MM.1S (cell line): ENCODE results near the gene TPD52L1.

Source experiments
- DNase-seq: peaks from one replicate; pipeline ENCODE4 v3.0.0-alpha.2; 2015
- H2AFZ ChIP-seq: fragments of 300-600 bp; sonication (generic); 2 replicates; pipeline ENCODE4 v1.6.0; 2016; ENCODE audit warnings: antibody characterized with exemption, low read length
- H3F3A ChIP-seq: fragments of 300-600 bp; sonication (generic); 2 replicates; pipeline ENCODE4 v1.6.1; 2016; ENCODE audit warnings: mild to moderate bottlenecking, antibody characterized with exemption, low read length, moderate library complexity, mixed read lengths; ENCODE audit not compliant: insufficient read depth
- H3K27ac ChIP-seq: fragments of 300-600 bp; sonication (generic); 2 replicates; pipeline ENCODE4 v1.5.1; 2016; ENCODE audit warnings: mild to moderate bottlenecking, low read length
- H3K27me3 ChIP-seq: fragments of 300-600 bp; sonication (generic); replicated peaks from 2 replicates; pipeline ENCODE4 v1.6.0; 2016; ENCODE audit warnings: low read length; ENCODE audit not compliant: insufficient read depth
- H3K36me3 ChIP-seq: fragments of 300-600 bp; sonication (generic); replicated peaks from 2 replicates; pipeline ENCODE4 v1.6.1; 2016; ENCODE audit warnings: mild to moderate bottlenecking, low read length, mixed read lengths; ENCODE audit not compliant: insufficient read depth
- H3K4me1 ChIP-seq: fragments of 300-600 bp; sonication (generic); 2 replicates; pipeline ENCODE4 v1.6.1; 2016; ENCODE audit warnings: low read length, mixed read lengths
- H3K4me2 ChIP-seq: fragments of 300-600 bp; sonication (generic); 2 replicates; pipeline ENCODE4 v1.6.0; 2016; ENCODE audit warnings: low read depth, low read length
- H3K4me3 ChIP-seq: fragments of 300-600 bp; sonication (generic); 2 replicates; pipeline ENCODE4 v1.5.1; 2016; ENCODE audit warnings: low read length, mixed read lengths
- H3K79me2 ChIP-seq: fragments of 300-600 bp; sonication (generic); 2 replicates; pipeline ENCODE4 v1.6.1; 2016; ENCODE audit warnings: mixed run types, low read length, mixed read lengths
- H3K9ac ChIP-seq: fragments of 300-600 bp; sonication (generic); 2 replicates; pipeline ENCODE4 v1.6.1; 2016; ENCODE audit warnings: low read length, mixed read lengths
- H3K9me2 ChIP-seq: fragments of 300-600 bp; sonication (generic); replicated peaks from 2 replicates; pipeline ENCODE4 v1.6.1; 2016; ENCODE audit warnings: mild to moderate bottlenecking, low read length, mixed read lengths; ENCODE audit not compliant: insufficient read depth
- H3K9me3 ChIP-seq: fragments of 300-600 bp; sonication (generic); replicated peaks from 2 replicates; pipeline ENCODE4 v1.6.1; 2016; ENCODE audit warnings: mild to moderate bottlenecking, low read length, mixed read lengths; ENCODE audit not compliant: insufficient read depth
- H4K20me1 ChIP-seq: fragments of 300-600 bp; sonication (generic); 2 replicates; pipeline ENCODE4 v1.6.1; 2016; ENCODE audit warnings: mild to moderate bottlenecking, low read length, moderate library complexity, mixed read lengths; ENCODE audit not compliant: insufficient read depth
- EZH2 ChIP-seq: fragments of 300-600 bp; sonication (generic); optimal IDR thresholded peaks from 2 replicates; pipeline ENCODE3; 2017; ENCODE audit warnings: low read depth, mild to moderate bottlenecking, antibody characterized with exemption, low read length, mixed read lengths
- EZH2phosphoT487 ChIP-seq: fragments of 300-600 bp; sonication (generic); IDR thresholded peaks from 2 replicates; pipeline ENCODE4 v1.6.1; 2018; ENCODE audit warnings: antibody characterized with exemption, low read length
- TF ChIP-seq, protein P1 (sequence below): fragments of 300-600 bp; sonication (generic); IDR thresholded peaks from 2 replicates; pipeline ENCODE4 v1.5.1; 2016; ENCODE audit warnings: antibody characterized with exemption, low read length, mixed read lengths

The TPD52L1 gene

DNA sequence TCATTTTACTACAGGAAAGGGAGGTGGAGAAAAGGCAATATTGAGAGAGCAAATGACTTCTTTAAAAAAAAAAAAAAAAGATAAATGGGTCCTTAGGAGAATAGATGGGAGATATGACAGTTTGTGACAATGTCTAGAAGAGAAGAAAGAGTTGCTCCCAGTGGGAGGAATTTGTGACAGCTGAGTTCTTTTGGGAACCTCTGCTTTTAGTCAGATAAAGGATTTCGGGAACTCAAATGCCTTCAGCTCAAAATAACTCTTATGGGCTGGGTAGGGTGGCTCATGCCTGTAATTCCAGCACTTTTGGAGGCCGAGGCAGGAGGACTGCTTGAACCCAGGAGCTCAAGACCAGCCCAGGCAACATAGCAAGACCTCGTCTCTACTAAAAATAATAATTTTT is 13.1 kb downstream of the TPD52L1 start:
- H3K27me3 ChIP-seq, result no peaks in the 10 kb centered on the region
- H3K4me1 ChIP-seq, result no peaks in the 10 kb centered on the region
- no peaks in the 10 kb centered on the region for H3K9me3 ChIP-seq
- no peak overlapping the region for H3K27ac ChIP-seq
- no peaks in the 10 kb centered on the region for H3K36me3 ChIP-seq
- H3K9me2 ChIP-seq, result no peaks in the 10 kb centered on the region
- H3K4me2 ChIP-seq, result no peak overlapping the region
- H3F3A ChIP-seq, result no peaks in the 10 kb centered on the region
- no peaks in the 10 kb centered on the region for H4K20me1 ChIP-seq
- H2AFZ ChIP-seq, result no peak overlapping the region
- no peak overlapping the region for H3K9ac ChIP-seq
- no peaks in the 10 kb centered on the region for H3K79me2 ChIP-seq
- DNase-seq, result no peak
- no peak overlapping the region for H3K4me3 ChIP-seq
- TF ChIP-seq EZH2phosphoT487, result no peak
- TF ChIP-seq EZH2, result no peak
- TF ChIP-seq, protein P1, sequence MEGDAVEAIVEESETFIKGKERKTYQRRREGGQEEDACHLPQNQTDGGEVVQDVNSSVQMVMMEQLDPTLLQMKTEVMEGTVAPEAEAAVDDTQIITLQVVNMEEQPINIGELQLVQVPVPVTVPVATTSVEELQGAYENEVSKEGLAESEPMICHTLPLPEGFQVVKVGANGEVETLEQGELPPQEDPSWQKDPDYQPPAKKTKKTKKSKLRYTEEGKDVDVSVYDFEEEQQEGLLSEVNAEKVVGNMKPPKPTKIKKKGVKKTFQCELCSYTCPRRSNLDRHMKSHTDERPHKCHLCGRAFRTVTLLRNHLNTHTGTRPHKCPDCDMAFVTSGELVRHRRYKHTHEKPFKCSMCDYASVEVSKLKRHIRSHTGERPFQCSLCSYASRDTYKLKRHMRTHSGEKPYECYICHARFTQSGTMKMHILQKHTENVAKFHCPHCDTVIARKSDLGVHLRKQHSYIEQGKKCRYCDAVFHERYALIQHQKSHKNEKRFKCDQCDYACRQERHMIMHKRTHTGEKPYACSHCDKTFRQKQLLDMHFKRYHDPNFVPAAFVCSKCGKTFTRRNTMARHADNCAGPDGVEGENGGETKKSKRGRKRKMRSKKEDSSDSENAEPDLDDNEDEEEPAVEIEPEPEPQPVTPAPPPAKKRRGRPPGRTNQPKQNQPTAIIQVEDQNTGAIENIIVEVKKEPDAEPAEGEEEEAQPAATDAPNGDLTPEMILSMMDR, result no peak

DNA sequence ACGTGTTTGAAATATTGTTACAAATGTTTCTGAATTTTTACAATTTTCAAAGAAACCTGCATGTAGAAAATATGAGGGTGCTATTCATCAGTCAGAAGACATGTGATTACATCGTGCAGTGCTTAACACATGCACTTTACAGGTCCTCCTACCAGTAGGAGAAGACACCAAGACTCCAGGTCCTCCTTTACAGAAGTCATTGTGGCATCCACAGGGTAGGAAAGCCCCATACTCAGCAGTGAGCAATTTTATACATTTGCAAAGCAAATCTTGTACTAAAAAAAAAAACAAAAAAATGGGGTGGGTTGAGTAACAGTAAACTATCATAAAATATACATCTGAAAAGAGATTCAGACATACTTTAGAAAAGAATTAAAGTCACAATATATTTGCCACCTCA is 14.0 kb downstream of the TPD52L1 start:
- H4K20me1 ChIP-seq, result no peaks in the 10 kb centered on the region
- no peak for TF ChIP-seq EZH2
- no peak for TF ChIP-seq EZH2phosphoT487
- TF ChIP-seq, protein P1, result no peak
- no peak for DNase-seq
- no peak overlapping the region for H2AFZ ChIP-seq
- no peaks in the 10 kb centered on the region for H3K9me3 ChIP-seq
- H3K4me1 ChIP-seq, result no peaks in the 10 kb centered on the region
- H3K9ac ChIP-seq, result no peak overlapping the region
- H3K4me2 ChIP-seq, result no peak overlapping the region
- H3F3A ChIP-seq, result no peaks in the 10 kb centered on the region
- no peak overlapping the region for H3K27ac ChIP-seq
- H3K27me3 ChIP-seq, result no peaks in the 10 kb centered on the region
- no peaks in the 10 kb centered on the region for H3K9me2 ChIP-seq
- no peaks in the 10 kb centered on the region for H3K79me2 ChIP-seq
- no peak overlapping the region for H3K4me3 ChIP-seq
- H3K36me3 ChIP-seq, result no peaks in the 10 kb centered on the region

DNA sequence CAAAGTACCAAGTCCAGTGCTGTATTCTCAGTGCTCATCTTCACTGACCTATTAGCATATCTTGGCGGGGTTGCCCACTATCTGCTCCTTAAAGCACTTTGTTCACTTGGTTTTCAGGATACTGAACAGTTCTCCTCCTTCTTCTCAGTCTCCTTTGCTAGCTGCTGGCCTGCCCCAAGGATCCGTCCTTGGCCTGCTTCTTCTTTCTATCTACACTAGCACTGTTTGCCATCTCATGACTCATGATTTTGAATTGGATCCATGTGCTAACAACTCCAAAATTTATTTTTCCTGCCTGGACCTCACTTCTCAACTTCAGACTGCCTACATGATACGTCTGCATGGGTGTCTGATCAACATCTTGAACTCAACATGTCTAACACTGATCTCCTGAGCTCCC is 15.5 kb downstream of the TPD52L1 start:
- no peak overlapping the region for H3K9ac ChIP-seq
- H4K20me1 ChIP-seq, result no peaks in the 10 kb centered on the region
- H3K79me2 ChIP-seq, result no peaks in the 10 kb centered on the region
- H3K4me2 ChIP-seq, result no peak overlapping the region
- DNase-seq, result no peak
- H3K9me3 ChIP-seq, result no peaks in the 10 kb centered on the region
- H3F3A ChIP-seq, result no peaks in the 10 kb centered on the region
- TF ChIP-seq EZH2phosphoT487 (no peak), EZH2 (no peak)
- TF ChIP-seq, protein P1, result no peak
- no peak overlapping the region for H3K4me3 ChIP-seq
- H3K4me1 ChIP-seq, result no peaks in the 10 kb centered on the region
- H3K27ac ChIP-seq, result no peak overlapping the region
- H2AFZ ChIP-seq, result no peak overlapping the region
- no peaks in the 10 kb centered on the region for H3K36me3 ChIP-seq
- no peaks in the 10 kb centered on the region for H3K9me2 ChIP-seq
- H3K27me3 ChIP-seq, result no peaks in the 10 kb centered on the region

DNA sequence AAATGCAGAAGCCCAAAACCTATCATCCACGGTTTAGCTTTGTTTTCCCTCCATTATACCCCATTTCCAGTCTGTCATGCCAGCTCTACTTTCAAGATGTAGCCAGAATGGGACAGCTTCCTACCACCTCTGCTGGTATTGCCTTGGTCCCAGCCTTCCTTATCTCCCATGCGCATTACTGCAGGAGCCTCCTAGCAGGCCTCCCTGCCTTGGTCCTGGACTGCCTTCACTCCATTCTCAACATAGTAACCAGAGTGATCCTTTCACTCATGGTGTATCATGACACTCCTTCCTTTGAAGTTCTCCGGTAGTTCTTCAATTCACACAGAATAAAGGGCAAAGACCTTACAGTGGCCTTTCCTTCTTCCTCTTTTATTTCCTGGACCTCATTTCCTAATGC is 15.9 kb downstream of the TPD52L1 start:
- Histone ChIP-seq H3F3A (no peaks in the 10 kb centered on the region), H3K27ac (no peak overlapping the region), H3K79me2 (no peaks in the 10 kb centered on the region), H3K9me3 (no peaks in the 10 kb centered on the region), H3K4me3 (no peak overlapping the region), H3K36me3 (no peaks in the 10 kb centered on the region), H3K4me2 (no peak overlapping the region), H4K20me1 (no peaks in the 10 kb centered on the region), H2AFZ (no peak overlapping the region), H3K9ac (no peak overlapping the region), H3K27me3 (no peaks in the 10 kb centered on the region), H3K4me1 (no peaks in the 10 kb centered on the region), H3K9me2 (no peaks in the 10 kb centered on the region)
- TF ChIP-seq, protein P1, result no peak
- TF ChIP-seq EZH2, result no peak
- TF ChIP-seq EZH2phosphoT487, result no peak
- DNase-seq, result no peak
